AG09309 (cell line): ENCODE results near the gene HLA-DMB.

Experiments used
- DNase-seq: peaks from one replicate; pipeline ENCODE4 v3.0.0-alpha.2; 2010; ENCODE audit warnings: low read depth
- H3K4me3 ChIP-seq: 2 replicates; pipeline ENCODE4 v1.5.1; 2011; ENCODE audit warnings: mild to moderate bottlenecking, low read depth, low read length, moderate library complexity; ENCODE audit not compliant: control insufficient read depth
- CTCF ChIP-seq: IDR thresholded peaks from 2 replicates; pipeline ENCODE4 v1.5.1; 2011; ENCODE audit warnings: mild to moderate bottlenecking, low read depth, low read length, inconsistent platforms; ENCODE audit not compliant: insufficient read depth, control insufficient read depth; ENCODE audit errors: missing control alignments

Gene HLA-DMB

GRCh38 chr6:32975886-32976285 is 35.1 kb upstream of the HLA-DMB start:
- DNase-seq: no peak
- peak overlapping the region; percentile 91 for H3K4me3 ChIP-seq
- TF ChIP-seq CTCF: no peak

- H3K4me3 ChIP-seq: peak overlapping the region; percentile 91
- no peak for DNase-seq
- no peak for TF ChIP-seq CTCF
These were observed 33.9 kb upstream of the HLA-DMB start for GRCh38 chr6:32974541-32975308.

DNA sequence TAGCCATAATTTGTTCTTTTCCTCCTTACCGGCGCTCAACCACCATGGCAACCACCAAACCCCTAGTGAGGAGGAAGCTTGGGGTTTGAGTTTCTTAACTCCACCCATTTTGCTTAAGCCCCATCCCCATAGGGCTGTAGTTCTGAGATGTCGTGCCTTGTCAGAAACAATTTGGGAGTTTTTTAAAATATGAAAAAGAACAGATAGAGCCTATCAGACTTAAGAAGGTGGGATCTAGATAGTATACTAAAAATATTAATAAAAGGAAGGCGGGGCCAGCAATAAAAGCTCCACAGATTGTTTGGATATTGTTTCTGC is 33.1 kb upstream of the HLA-DMB start:
- peak overlapping the region; percentile 91 for H3K4me3 ChIP-seq
- no peak for TF ChIP-seq CTCF
- DNase-seq: no peak

- DNase-seq: no peak
These were observed 32.6 kb upstream of the HLA-DMB start for GRCh38 chr6:32973144-32974015.

GRCh38 chr6:32972353-32973143 is 31.7 kb upstream of the HLA-DMB start:
- H3K4me3 ChIP-seq: peak overlapping the region; percentile 91
- DNase-seq: no peak

More at GRCh38 chr6:32973144-32974015, 32.6 kb upstream of the HLA-DMB start:
- TF ChIP-seq CTCF: no peak
- peak overlapping the region; percentile 91 for H3K4me3 ChIP-seq

More at GRCh38 chr6:32972353-32973143, 31.7 kb upstream of the HLA-DMB start:
- TF ChIP-seq CTCF: no peak
